Hepatocyte (in vitro differentiated cells): ENCODE measurements around the gene KRT32. TPM values are rescaled to one million over a fixed set of nuclear protein-coding genes. Genes with fewer than 3 reads are reported as not detected.
"Not testable (repeated sequence)": the region's sequence is repeated elsewhere in the genome, so short reads cannot be mapped to it uniquely, and the experiment has no call there.

ENCODE experiments used
- DNase-seq: peaks from one replicate; pipeline ENCODE4 v3.0.0-alpha.2; 2016; ENCODE audit warnings: low spot score
- H2AFZ ChIP-seq: fragments of 200-600 bp; sonication (generic); 2 replicates; pipeline ENCODE4 v1.6.0; 2016; ENCODE audit warnings: antibody characterized with exemption, mild to moderate bottlenecking
- H3K27ac ChIP-seq: fragments of 200-600 bp; sonication (generic); 2 replicates; pipeline ENCODE4 v1.5.1; 2016; ENCODE audit warnings: mild to moderate bottlenecking
- H3K27me3 ChIP-seq: fragments of 200-600 bp; sonication (generic); 2 replicates; pipeline ENCODE4 v1.6.1; 2016
- H3K36me3 ChIP-seq: fragments of 200-600 bp; sonication (generic); replicated peaks from 2 replicates; pipeline ENCODE4 v1.5.1; 2016; ENCODE audit warnings: low read depth; ENCODE audit not compliant: insufficient read depth
- H3K4me1 ChIP-seq: fragments of 200-600 bp; sonication (generic); 2 replicates; pipeline ENCODE4 v1.5.1; 2016; ENCODE audit warnings: mild to moderate bottlenecking, moderate library complexity; ENCODE audit not compliant: insufficient read depth
- H3K4me2 ChIP-seq: fragments of 200-600 bp; sonication (generic); 2 replicates; pipeline ENCODE4 v1.6.0; 2016
- H3K4me3 ChIP-seq: fragments of 200-600 bp; sonication (generic); 2 replicates; pipeline ENCODE4 v1.5.1; 2016; ENCODE audit warnings: mild to moderate bottlenecking
- H3K79me2 ChIP-seq: fragments of 200-600 bp; sonication (generic); 2 replicates; pipeline ENCODE4 v1.6.0; 2017; ENCODE audit warnings: mild to moderate bottlenecking
- H3K9me2 ChIP-seq: fragments of 200-600 bp; sonication (generic); replicated peaks from 2 replicates; pipeline ENCODE4 v1.6.0; 2017; ENCODE audit warnings: mild to moderate bottlenecking; ENCODE audit not compliant: insufficient read depth
- H3K9me3 ChIP-seq: fragments of 200-600 bp; sonication (generic); 2 replicates; pipeline ENCODE4 v1.5.1; 2016; ENCODE audit warnings: low read depth, mild to moderate bottlenecking
- H4K20me1 ChIP-seq: fragments of 200-600 bp; sonication (generic); 2 replicates; pipeline ENCODE4 v1.6.0; 2016; ENCODE audit warnings: mild to moderate bottlenecking; ENCODE audit not compliant: insufficient read depth, poor library complexity, severe bottlenecking
- EZH2 ChIP-seq: fragments of 200-600 bp; sonication (generic); IDR thresholded peaks from 2 replicates; pipeline ENCODE4 v1.6.1; 2016; ENCODE audit warnings: antibody characterized with exemption, mild to moderate bottlenecking, borderline replicate concordance
- EZH2phosphoT487 ChIP-seq: fragments of 200-600 bp; sonication (generic); IDR thresholded peaks from one replicate; pipeline ENCODE4 v1.6.1; 2018; ENCODE audit warnings: antibody characterized with exemption, mild to moderate bottlenecking, low read depth, moderate library complexity; ENCODE audit not compliant: unreplicated experiment, severe bottlenecking
- WGBS: methylation state at CpG from one replicate; pipeline ENCODE4 v1.1.6; 2016; ENCODE audit warnings: low lambda C conversion rate; ENCODE audit errors: missing lambda C conversion rate; 5-methylcytosine and 5-hydroxymethylcytosine counted together
- polyA plus RNA-seq: library from polyadenylated mRNA; unstranded; fragments of >200 nt; fragmentation: Nextera tagmentation; extraction: Ambion mirVana; gene quantifications from 2 replicates; pipeline ENCODE4 v1.2.1, GENCODE V29; 2016
- total RNA-seq: library from RNA; depleted of rRNA; stranded (reverse); fragments of >200 nt; gene quantifications from 2 replicates; pipeline ENCODE4 v1.2.3, GENCODE V29; 2014
- TF ChIP-seq, protein P1 (sequence below): fragments of 200-600 bp; sonication (generic); IDR thresholded peaks from 2 replicates; pipeline ENCODE4 v1.5.1; 2016; ENCODE audit warnings: antibody characterized with exemption, mild to moderate bottlenecking; ENCODE audit not compliant: poor library complexity

KRT32 gene
- total and polyA plus RNA-seq, 2 experiments from 2014 or later: not detected

- H3K4me3 ChIP-seq: no peak overlapping the region
- no peak overlapping the region for H3K4me2 ChIP-seq
- H3K79me2 ChIP-seq: no peaks in the 10 kb centered on the region
- WGBS: 66% methylated on average over 4 of the region's 4 CpGs
- H3K9me2 ChIP-seq: no peaks in the 10 kb centered on the region
- no peaks in the 10 kb centered on the region for H3K27me3 ChIP-seq
- no peaks in the 10 kb centered on the region for H3K9me3 ChIP-seq
- H3K4me1 ChIP-seq: no peaks in the 10 kb centered on the region
- H4K20me1 ChIP-seq: no peaks in the 10 kb centered on the region
- no peak for DNase-seq
- no peaks in the 10 kb centered on the region for H3K36me3 ChIP-seq
- TF ChIP-seq EZH2: no peak
- H3K27ac ChIP-seq: no peak overlapping the region
- no peak overlapping the region for H2AFZ ChIP-seq
Observed at GRCh38 chr17:41433586-41433985, 33.6 kb downstream of the KRT32 start.

- not testable (repeated sequence) for H3K9me2 ChIP-seq, H3K9me3 ChIP-seq, H3K36me3 ChIP-seq, H4K20me1 ChIP-seq, H2AFZ ChIP-seq, H3K27ac ChIP-seq, H3K79me2 ChIP-seq, H3K27me3 ChIP-seq, H3K4me2 ChIP-seq, DNase-seq, H3K4me3 ChIP-seq, H3K4me1 ChIP-seq
- 75% methylated on average over 9 of the region's 9 CpGs for WGBS
Observed at GRCh38 chr17:41430376-41430775, 36.8 kb downstream of the KRT32 start.

- H3K27me3 ChIP-seq: no peaks in the 10 kb centered on the region
- no peaks in the 10 kb centered on the region for H3K9me2 ChIP-seq
- TF ChIP-seq EZH2phosphoT487: no peak
- TF ChIP-seq, protein P1, sequence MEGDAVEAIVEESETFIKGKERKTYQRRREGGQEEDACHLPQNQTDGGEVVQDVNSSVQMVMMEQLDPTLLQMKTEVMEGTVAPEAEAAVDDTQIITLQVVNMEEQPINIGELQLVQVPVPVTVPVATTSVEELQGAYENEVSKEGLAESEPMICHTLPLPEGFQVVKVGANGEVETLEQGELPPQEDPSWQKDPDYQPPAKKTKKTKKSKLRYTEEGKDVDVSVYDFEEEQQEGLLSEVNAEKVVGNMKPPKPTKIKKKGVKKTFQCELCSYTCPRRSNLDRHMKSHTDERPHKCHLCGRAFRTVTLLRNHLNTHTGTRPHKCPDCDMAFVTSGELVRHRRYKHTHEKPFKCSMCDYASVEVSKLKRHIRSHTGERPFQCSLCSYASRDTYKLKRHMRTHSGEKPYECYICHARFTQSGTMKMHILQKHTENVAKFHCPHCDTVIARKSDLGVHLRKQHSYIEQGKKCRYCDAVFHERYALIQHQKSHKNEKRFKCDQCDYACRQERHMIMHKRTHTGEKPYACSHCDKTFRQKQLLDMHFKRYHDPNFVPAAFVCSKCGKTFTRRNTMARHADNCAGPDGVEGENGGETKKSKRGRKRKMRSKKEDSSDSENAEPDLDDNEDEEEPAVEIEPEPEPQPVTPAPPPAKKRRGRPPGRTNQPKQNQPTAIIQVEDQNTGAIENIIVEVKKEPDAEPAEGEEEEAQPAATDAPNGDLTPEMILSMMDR: no peak
- no peak for TF ChIP-seq EZH2
- H3K27ac ChIP-seq: no peak overlapping the region
- H3K9me3 ChIP-seq: no peaks in the 10 kb centered on the region
- H3K4me2 ChIP-seq: no peak overlapping the region
- no peak overlapping the region for H3K4me3 ChIP-seq
- H3K79me2 ChIP-seq: no peaks in the 10 kb centered on the region
- 69% methylated on average over 7 of the region's 7 CpGs for WGBS
- H4K20me1 ChIP-seq: no peaks in the 10 kb centered on the region
- no peak for DNase-seq
- H2AFZ ChIP-seq: no peak overlapping the region
- H3K36me3 ChIP-seq: no peaks in the 10 kb centered on the region
- H3K4me1 ChIP-seq: no peaks in the 10 kb centered on the region
Observed at GRCh38 chr17:41429667-41430066, 37.5 kb downstream of the KRT32 start.

GRCh38 chr17:41428591-41429291 lies 38.4 kb downstream of the KRT32 start:
- no peak for DNase-seq
- no peaks in the 10 kb centered on the region for H3K9me2 ChIP-seq
- H2AFZ ChIP-seq: no peak overlapping the region
- H3K9me3 ChIP-seq: no peaks in the 10 kb centered on the region
- no peaks in the 10 kb centered on the region for H3K4me1 ChIP-seq
- H3K27ac ChIP-seq: no peak overlapping the region
- H3K27me3 ChIP-seq: no peaks in the 10 kb centered on the region
- 66% methylated on average over 4 of the region's 4 CpGs for WGBS
- no peaks in the 10 kb centered on the region for H4K20me1 ChIP-seq
- H3K79me2 ChIP-seq: no peaks in the 10 kb centered on the region
- TF ChIP-seq, protein P1: no peak
- TF ChIP-seq EZH2phosphoT487 (no peak), EZH2 (no peak)
- H3K36me3 ChIP-seq: no peaks in the 10 kb centered on the region
- no peak overlapping the region for H3K4me2 ChIP-seq
- no peak overlapping the region for H3K4me3 ChIP-seq
